Measurements from ENCODE around the gene ARSJ.

DNA sequence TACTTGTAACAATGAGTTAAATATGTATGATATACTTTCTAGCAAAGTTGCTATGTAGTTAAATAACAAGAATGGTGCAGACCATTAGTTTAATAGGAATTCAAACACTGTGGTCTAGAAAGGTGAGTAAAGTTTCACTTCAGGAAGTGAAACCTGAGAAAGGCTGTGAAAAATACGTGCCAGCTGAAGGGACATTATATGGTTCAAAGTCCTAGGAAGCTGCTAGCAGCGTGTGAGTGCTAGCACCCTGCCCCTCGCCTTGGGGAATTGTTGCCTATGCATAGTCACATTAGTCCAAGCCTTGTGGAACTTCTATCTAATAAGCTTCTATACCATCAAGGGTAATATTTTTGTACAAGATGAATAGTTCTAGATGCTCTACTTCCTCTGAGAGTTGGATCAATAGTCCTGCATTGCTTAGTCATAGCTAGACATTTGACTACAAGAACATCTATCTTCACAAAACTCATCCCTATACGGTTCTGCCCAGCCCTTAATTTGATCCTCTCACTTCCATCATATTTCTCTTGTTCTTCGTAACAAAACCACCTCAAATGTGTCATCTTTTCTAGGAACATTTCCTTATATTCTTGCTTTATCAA lies 45.8 kb upstream of the ARSJ start:
- TF ChIP-seq, protein P1, sequence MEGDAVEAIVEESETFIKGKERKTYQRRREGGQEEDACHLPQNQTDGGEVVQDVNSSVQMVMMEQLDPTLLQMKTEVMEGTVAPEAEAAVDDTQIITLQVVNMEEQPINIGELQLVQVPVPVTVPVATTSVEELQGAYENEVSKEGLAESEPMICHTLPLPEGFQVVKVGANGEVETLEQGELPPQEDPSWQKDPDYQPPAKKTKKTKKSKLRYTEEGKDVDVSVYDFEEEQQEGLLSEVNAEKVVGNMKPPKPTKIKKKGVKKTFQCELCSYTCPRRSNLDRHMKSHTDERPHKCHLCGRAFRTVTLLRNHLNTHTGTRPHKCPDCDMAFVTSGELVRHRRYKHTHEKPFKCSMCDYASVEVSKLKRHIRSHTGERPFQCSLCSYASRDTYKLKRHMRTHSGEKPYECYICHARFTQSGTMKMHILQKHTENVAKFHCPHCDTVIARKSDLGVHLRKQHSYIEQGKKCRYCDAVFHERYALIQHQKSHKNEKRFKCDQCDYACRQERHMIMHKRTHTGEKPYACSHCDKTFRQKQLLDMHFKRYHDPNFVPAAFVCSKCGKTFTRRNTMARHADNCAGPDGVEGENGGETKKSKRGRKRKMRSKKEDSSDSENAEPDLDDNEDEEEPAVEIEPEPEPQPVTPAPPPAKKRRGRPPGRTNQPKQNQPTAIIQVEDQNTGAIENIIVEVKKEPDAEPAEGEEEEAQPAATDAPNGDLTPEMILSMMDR (IDR thresholded peaks at IDR 0.05; ENCODE audit: insufficient read depth, low read length, poor library complexity, severe bottlenecking): no peak
- TF ChIP-seq EZH2phosphoT487 (conservative IDR thresholded peaks at IDR 0.05; ENCODE audit: low read length): no peak
